Glutamatergic neuron (in vitro differentiated cells): ENCODE measurements around the gene PIK3CD. TPM values are rescaled to one million over a fixed set of nuclear protein-coding genes. Genes with fewer than 3 reads are reported as not detected.

Experiments used
- DNase-seq: peaks from one replicate; pipeline ENCODE4 v3.0.0; 2022
- H3K27ac Mint-ChIP-seq: one replicate; pipeline ENCODE4 v1.8.0; 2020; ENCODE audit warnings: mild to moderate bottlenecking, mixed read lengths, inconsistent platforms; ENCODE audit not compliant: unreplicated experiment
- H3K27me3 Mint-ChIP-seq: one replicate; pipeline ENCODE4 v1.8.0; 2020; ENCODE audit warnings: mild to moderate bottlenecking, moderate library complexity, mixed read lengths, inconsistent platforms; ENCODE audit not compliant: unreplicated experiment
- H3K36me3 Mint-ChIP-seq: one replicate; pipeline ENCODE4 v1.8.0; 2020; ENCODE audit warnings: mild to moderate bottlenecking, mixed read lengths, inconsistent platforms; ENCODE audit not compliant: unreplicated experiment
- H3K4me1 Mint-ChIP-seq: one replicate; pipeline ENCODE4 v1.8.0; 2020; ENCODE audit warnings: mild to moderate bottlenecking, low read depth, mixed read lengths, inconsistent platforms; ENCODE audit not compliant: unreplicated experiment
- H3K4me3 Mint-ChIP-seq: one replicate; pipeline ENCODE4 v1.8.0; 2020; ENCODE audit warnings: mild to moderate bottlenecking, mixed read lengths, inconsistent platforms; ENCODE audit not compliant: unreplicated experiment
- H3K9me3 Mint-ChIP-seq: one replicate; pipeline ENCODE4 v1.8.0; 2020; ENCODE audit warnings: mild to moderate bottlenecking, moderate library complexity, mixed read lengths, inconsistent platforms; ENCODE audit not compliant: unreplicated experiment
- CTCF ChIP-seq: fragments of 200-600 bp; sonication (generic); IDR thresholded peaks from one replicate; pipeline ENCODE4 v1.5.0; 2021; ENCODE audit not compliant: partially characterized antibody, unreplicated experiment
- total RNA-seq: library from RNA; stranded (reverse); fragmentation: NEBNext Ultra II Directional; extraction: Animal tissue kit (Norgen Biotek cat#: 25700); gene quantifications from one replicate; pipeline ENCODE4 v1.2.1, GENCODE V29; 2021; ENCODE audit not compliant: unreplicated experiment

Gene PIK3CD
- total RNA-seq, 1 donor from 2014 or later: 39.4 TPM

- Mint-ChIP-seq H3K4me1 (no peaks in the 10 kb centered on the region), H3K27ac (no peak overlapping the region), H3K4me3 (no peak overlapping the region), H3K36me3 (no peaks in the 10 kb centered on the region), H3K9me3 (no peaks in the 10 kb centered on the region), H3K27me3 (peaks cover 3% of the 10 kb centered on the region)
- no peak for DNase-seq
- TF ChIP-seq CTCF: no peak
These were observed 6.0 kb downstream of the PIK3CD start for GRCh38 chr1:9657521-9658032.

- no peak for TF ChIP-seq CTCF
- Mint-ChIP-seq H3K27ac (no peak overlapping the region), H3K4me1 (no peaks in the 10 kb centered on the region), H3K9me3 (no peaks in the 10 kb centered on the region), H3K27me3 (peaks cover 3% of the 10 kb centered on the region), H3K4me3 (no peak overlapping the region), H3K36me3 (no peaks in the 10 kb centered on the region)
- no peak for DNase-seq
These were observed 6.7 kb downstream of the PIK3CD start for GRCh38 chr1:9658199-9658598.

GRCh38 chr1:9659328-9659727 is 7.8 kb downstream of the PIK3CD start:
- no peak for DNase-seq
- H3K27me3 Mint-ChIP-seq: peaks cover 3% of the 10 kb centered on the region
- H3K4me3 Mint-ChIP-seq: no peak overlapping the region
- no peaks in the 10 kb centered on the region for H3K4me1 Mint-ChIP-seq
- no peaks in the 10 kb centered on the region for H3K9me3 Mint-ChIP-seq
- TF ChIP-seq CTCF: no peak
- H3K27ac Mint-ChIP-seq: no peak overlapping the region
- H3K36me3 Mint-ChIP-seq: no peaks in the 10 kb centered on the region

GRCh38 chr1:9663257-9663656 is 11.7 kb downstream of the PIK3CD start:
- Mint-ChIP-seq H3K9me3 (no peaks in the 10 kb centered on the region), H3K27ac (no peak overlapping the region)

GRCh38 chr1:9665193-9665592 is 13.7 kb downstream of the PIK3CD start:
- H3K36me3 Mint-ChIP-seq: no peaks in the 10 kb centered on the region
- H3K27ac Mint-ChIP-seq: no peak overlapping the region
- no peak overlapping the region for H3K4me3 Mint-ChIP-seq
- DNase-seq: no peak
- no peaks in the 10 kb centered on the region for H3K4me1 Mint-ChIP-seq
- no peak for TF ChIP-seq CTCF
- H3K27me3 Mint-ChIP-seq: peaks cover 3% of the 10 kb centered on the region
- H3K9me3 Mint-ChIP-seq: no peaks in the 10 kb centered on the region

More at GRCh38 chr1:9663257-9663656, 11.7 kb downstream of the PIK3CD start:
- no peak overlapping the region for H3K4me3 Mint-ChIP-seq
- H3K4me1 Mint-ChIP-seq: no peaks in the 10 kb centered on the region
- H3K27me3 Mint-ChIP-seq: peaks cover 3% of the 10 kb centered on the region
- no peaks in the 10 kb centered on the region for H3K36me3 Mint-ChIP-seq
- no peak for DNase-seq
- TF ChIP-seq CTCF: no peak
